Liver (tissue), 9 donors: ENCODE data around the gene ZMYND12. TPM values are rescaled to one million over a fixed set of nuclear protein-coding genes. Genes with fewer than 3 reads are reported as not detected.

ENCODE experiments used
- DNase-seq: peaks from one replicate; pipeline ENCODE4 v3.0.0-alpha.2; 2017; ENCODE audit warnings: low spot score
- H3K27ac ChIP-seq, 2 donors: one replicate each; pipeline ENCODE4 v1.7.0; 2013; ENCODE audit warnings: inconsistent platforms in 2 of 2, low read length in 2 of 2, control low read depth in 1 of 2, low read depth in 1 of 2, mild to moderate bottlenecking in 1 of 2
- H3K27me3 ChIP-seq, 4 donors: one replicate each; pipeline versions ENCODE4 v1.6.1 to v1.7.0; 2013; ENCODE audit warnings: low read length in 3 of 4, inconsistent platforms in 1 of 4, mild to moderate bottlenecking in 1 of 4, moderate library complexity in 1 of 4; ENCODE audit not compliant: control insufficient read depth in 4 of 4, insufficient read depth in 4 of 4
- H3K36me3 ChIP-seq, 4 donors: one replicate each; pipeline versions ENCODE4 v1.6.1 to v1.7.0; 2013; ENCODE audit warnings: low read length in 3 of 4, mild to moderate bottlenecking in 3 of 4, low read depth in 1 of 4, moderate library complexity in 1 of 4; ENCODE audit not compliant: control insufficient read depth in 4 of 4, insufficient read depth in 3 of 4
- H3K4me1 ChIP-seq, 4 donors: one replicate each; pipeline versions ENCODE4 v1.6.1 to v1.7.0; 2013; ENCODE audit warnings: low read length in 3 of 4, mild to moderate bottlenecking in 3 of 4, moderate library complexity in 1 of 4; ENCODE audit not compliant: control insufficient read depth in 4 of 4, insufficient read depth in 4 of 4
- H3K4me3 ChIP-seq, 3 donors: one replicate each; pipeline versions ENCODE4 v1.6.1 to v1.7.0; 2013; ENCODE audit warnings: low read length in 3 of 3, control low read depth in 1 of 3, low read depth in 1 of 3, mild to moderate bottlenecking in 1 of 3
- H3K9ac ChIP-seq, 2 donors: one replicate each; pipeline ENCODE4 v1.7.0; 2013; ENCODE audit warnings: low read length in 2 of 2, mild to moderate bottlenecking in 2 of 2, moderate library complexity in 2 of 2, control low read depth in 1 of 2, low read depth in 1 of 2
- H3K9me3 ChIP-seq, 4 donors: one replicate each; pipeline versions ENCODE4 v1.6.1 to v1.7.0; 2013; ENCODE audit warnings: low read length in 3 of 4; ENCODE audit not compliant: control insufficient read depth in 4 of 4
- ATF3 ChIP-seq: IDR thresholded peaks from 2 replicates; pipeline ENCODE4 v1.6.1; 2016; ENCODE audit warnings: antibody characterized with exemption
- EGR1 ChIP-seq, 2 donors: IDR thresholded peaks; 2 replicates each; pipeline ENCODE4 v1.6.1; 2016 to 2018; ENCODE audit warnings: antibody characterized with exemption in 2 of 2, low read depth in 2 of 2
- FOXA1 ChIP-seq: IDR thresholded peaks from 2 replicates; pipeline ENCODE4 v1.6.1; 2016; ENCODE audit warnings: antibody characterized with exemption
- FOXA2 ChIP-seq: IDR thresholded peaks from 2 replicates; pipeline ENCODE4 v1.6.1; 2016; ENCODE audit warnings: antibody characterized with exemption
- GABPA ChIP-seq, 2 donors: IDR thresholded peaks in 1 of 2; conservative IDR thresholded peaks in 1 of 2; 2 replicates each; pipeline ENCODE4 v1.6.1; 2016; ENCODE audit warnings: antibody characterized with exemption in 2 of 2, mild to moderate bottlenecking in 1 of 2, moderate library complexity in 1 of 2
- HNF4A ChIP-seq, 2 donors: conservative IDR thresholded peaks; 2 replicates each; pipeline ENCODE4 v1.6.1; 2016; ENCODE audit warnings: antibody characterized with exemption in 2 of 2, mild to moderate bottlenecking in 2 of 2
- HNF4G ChIP-seq: IDR thresholded peaks from 2 replicates; pipeline ENCODE4 v1.6.1; 2016; ENCODE audit warnings: antibody characterized with exemption
- JUND ChIP-seq, 2 donors: IDR thresholded peaks; 2 replicates each; pipeline ENCODE4 v1.6.1; 2016; ENCODE audit warnings: antibody characterized with exemption in 2 of 2
- MAX ChIP-seq: IDR thresholded peaks from 2 replicates; pipeline ENCODE4 v1.6.1; 2016; ENCODE audit warnings: antibody characterized with exemption
- NR2F2 ChIP-seq: IDR thresholded peaks from 2 replicates; pipeline ENCODE4 v1.6.1; 2016; ENCODE audit warnings: antibody characterized with exemption
- RAD21 ChIP-seq, 2 donors: IDR thresholded peaks; 2 replicates each; pipeline ENCODE4 v1.6.1; 2016; ENCODE audit warnings: antibody characterized with exemption in 2 of 2, mild to moderate bottlenecking in 2 of 2
- RXRA ChIP-seq, 2 donors: IDR thresholded peaks; 2 replicates each; pipeline ENCODE4 v1.6.1; 2017 to 2018; ENCODE audit warnings: antibody characterized with exemption in 2 of 2, mild to moderate bottlenecking in 1 of 2
- SP1 ChIP-seq: IDR thresholded peaks from 2 replicates; pipeline ENCODE4 v1.6.1; 2018; ENCODE audit warnings: antibody characterized with exemption, mild to moderate bottlenecking
- TAF1 ChIP-seq: conservative IDR thresholded peaks from 2 replicates; pipeline ENCODE4 v1.6.1; 2016; ENCODE audit warnings: antibody characterized with exemption, mild to moderate bottlenecking
- YY1 ChIP-seq: IDR thresholded peaks from 2 replicates; pipeline ENCODE4 v1.6.1; 2016; ENCODE audit warnings: antibody characterized with exemption, mild to moderate bottlenecking
- WGBS: extraction: QIAGEN DNeasy Blood & Tissue Kit; methylation state at CpG from one replicate; pipeline ENCODE4 v1.1.7; 2013; 5-methylcytosine and 5-hydroxymethylcytosine counted together
- polyA plus RNA-seq, 2 donors: library from polyadenylated mRNA; stranded (reverse) in 1 of 2; unstranded in 1 of 2; fragments of 200-250 nt in 1 of 2; fragments of >200 nt in 1 of 2; fragmentation: Nextera tagmentation in 1 of 2; extraction: Ambion mirVana in 1 of 2; gene quantifications; one replicate each; pipeline versions ENCODE4 v1.2.1 to v1.2.3, GENCODE V29; 2013 to 2015
- total RNA-seq, 2 donors: library from RNA; depleted of rRNA; stranded (reverse); fragments of >200 nt; gene quantifications; one replicate each; pipeline ENCODE4 v1.2.3, GENCODE V29; 2014
- TF ChIP-seq, protein P1 (sequence below): fragments of 150-350 bp; IDR thresholded peaks from 2 replicates; pipeline ENCODE4 v1.5.1; 2017; ENCODE audit warnings: improper control_type of control experiment, low read depth, low read length; ENCODE audit not compliant: missing input control
- TF ChIP-seq, protein P2 (sequence below): IDR thresholded peaks from 2 replicates; pipeline ENCODE4 v1.6.1; 2016; ENCODE audit warnings: antibody characterized with exemption
- TF ChIP-seq, protein P3 (sequence below): IDR thresholded peaks from 2 replicates; pipeline ENCODE4 v1.6.1; 2016; ENCODE audit warnings: antibody characterized with exemption, mild to moderate bottlenecking
- donor health status: healthy.
- donor health status: healthy.
- donor health status: healthy.
- donor health status: healthy.
- donor health status: healthy.

ZMYND12 gene
- total and polyA plus RNA-seq, 4 donors: 1.3 to 3.0 (median 2.0) TPM

DNA sequence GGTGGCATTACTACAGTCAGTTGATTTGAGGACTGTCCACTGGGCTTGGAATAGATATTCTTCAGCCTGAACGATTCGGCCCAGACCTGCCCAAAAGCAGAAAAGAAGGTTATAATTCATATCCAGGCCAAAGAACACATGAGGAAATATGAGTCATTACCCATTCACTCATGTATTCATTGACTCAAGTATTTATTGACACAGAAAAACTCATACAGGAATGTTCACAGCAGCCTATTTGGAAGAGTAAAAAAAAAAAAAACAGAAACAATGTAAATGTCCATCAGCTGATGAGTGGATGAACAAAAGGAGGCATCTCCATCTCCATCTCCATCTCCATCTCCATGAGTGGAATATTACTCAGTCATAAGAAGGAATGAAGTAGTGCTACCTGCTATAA lies 15.9 kb downstream of the ZMYND12 start:
- H3K4me1 ChIP-seq: no peaks in the 10 kb centered on the region
- no peaks in the 10 kb centered on the region for H3K9me3 ChIP-seq
- no peak overlapping the region for H3K9ac ChIP-seq
- no peaks in the 10 kb centered on the region for H3K27me3 ChIP-seq
- peaks cover 0 to 5% (median 2%) of the 10 kb centered on the region in 4 donors for H3K36me3 ChIP-seq
- DNase-seq: no peak
- TF ChIP-seq HNF4G (no peak), ATF3 (no peak), RXRA (IDR thresholded peaks at IDR 0.05) (no peak), NR2F2 (no peak), MAX (no peak), GABPA (IDR thresholded peaks at IDR 0.05 in 1 of 2, conservative IDR thresholded peaks at IDR 0.05 in 1 of 2) (no peak), SP1 (no peak), JUND (IDR thresholded peaks at IDR 0.05) (no peak), YY1 (no peak), RAD21 (IDR thresholded peaks at IDR 0.05) (no peak), FOXA2 (no peak), EGR1 (IDR thresholded peaks at IDR 0.05; ENCODE audit: low read depth in 2 of 2) (no peak), FOXA1 (no peak), TAF1 (no peak), HNF4A (conservative IDR thresholded peaks at IDR 0.05) (no peak)
- TF ChIP-seq, protein P1, sequence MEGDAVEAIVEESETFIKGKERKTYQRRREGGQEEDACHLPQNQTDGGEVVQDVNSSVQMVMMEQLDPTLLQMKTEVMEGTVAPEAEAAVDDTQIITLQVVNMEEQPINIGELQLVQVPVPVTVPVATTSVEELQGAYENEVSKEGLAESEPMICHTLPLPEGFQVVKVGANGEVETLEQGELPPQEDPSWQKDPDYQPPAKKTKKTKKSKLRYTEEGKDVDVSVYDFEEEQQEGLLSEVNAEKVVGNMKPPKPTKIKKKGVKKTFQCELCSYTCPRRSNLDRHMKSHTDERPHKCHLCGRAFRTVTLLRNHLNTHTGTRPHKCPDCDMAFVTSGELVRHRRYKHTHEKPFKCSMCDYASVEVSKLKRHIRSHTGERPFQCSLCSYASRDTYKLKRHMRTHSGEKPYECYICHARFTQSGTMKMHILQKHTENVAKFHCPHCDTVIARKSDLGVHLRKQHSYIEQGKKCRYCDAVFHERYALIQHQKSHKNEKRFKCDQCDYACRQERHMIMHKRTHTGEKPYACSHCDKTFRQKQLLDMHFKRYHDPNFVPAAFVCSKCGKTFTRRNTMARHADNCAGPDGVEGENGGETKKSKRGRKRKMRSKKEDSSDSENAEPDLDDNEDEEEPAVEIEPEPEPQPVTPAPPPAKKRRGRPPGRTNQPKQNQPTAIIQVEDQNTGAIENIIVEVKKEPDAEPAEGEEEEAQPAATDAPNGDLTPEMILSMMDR: no peak
- TF ChIP-seq, protein P2, sequence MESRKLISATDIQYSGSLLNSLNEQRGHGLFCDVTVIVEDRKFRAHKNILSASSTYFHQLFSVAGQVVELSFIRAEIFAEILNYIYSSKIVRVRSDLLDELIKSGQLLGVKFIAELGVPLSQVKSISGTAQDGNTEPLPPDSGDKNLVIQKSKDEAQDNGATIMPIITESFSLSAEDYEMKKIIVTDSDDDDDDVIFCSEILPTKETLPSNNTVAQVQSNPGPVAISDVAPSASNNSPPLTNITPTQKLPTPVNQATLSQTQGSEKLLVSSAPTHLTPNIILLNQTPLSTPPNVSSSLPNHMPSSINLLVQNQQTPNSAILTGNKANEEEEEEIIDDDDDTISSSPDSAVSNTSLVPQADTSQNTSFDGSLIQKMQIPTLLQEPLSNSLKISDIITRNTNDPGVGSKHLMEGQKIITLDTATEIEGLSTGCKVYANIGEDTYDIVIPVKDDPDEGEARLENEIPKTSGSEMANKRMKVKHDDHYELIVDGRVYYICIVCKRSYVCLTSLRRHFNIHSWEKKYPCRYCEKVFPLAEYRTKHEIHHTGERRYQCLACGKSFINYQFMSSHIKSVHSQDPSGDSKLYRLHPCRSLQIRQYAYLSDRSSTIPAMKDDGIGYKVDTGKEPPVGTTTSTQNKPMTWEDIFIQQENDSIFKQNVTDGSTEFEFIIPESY: no peak
- TF ChIP-seq, protein P3, sequence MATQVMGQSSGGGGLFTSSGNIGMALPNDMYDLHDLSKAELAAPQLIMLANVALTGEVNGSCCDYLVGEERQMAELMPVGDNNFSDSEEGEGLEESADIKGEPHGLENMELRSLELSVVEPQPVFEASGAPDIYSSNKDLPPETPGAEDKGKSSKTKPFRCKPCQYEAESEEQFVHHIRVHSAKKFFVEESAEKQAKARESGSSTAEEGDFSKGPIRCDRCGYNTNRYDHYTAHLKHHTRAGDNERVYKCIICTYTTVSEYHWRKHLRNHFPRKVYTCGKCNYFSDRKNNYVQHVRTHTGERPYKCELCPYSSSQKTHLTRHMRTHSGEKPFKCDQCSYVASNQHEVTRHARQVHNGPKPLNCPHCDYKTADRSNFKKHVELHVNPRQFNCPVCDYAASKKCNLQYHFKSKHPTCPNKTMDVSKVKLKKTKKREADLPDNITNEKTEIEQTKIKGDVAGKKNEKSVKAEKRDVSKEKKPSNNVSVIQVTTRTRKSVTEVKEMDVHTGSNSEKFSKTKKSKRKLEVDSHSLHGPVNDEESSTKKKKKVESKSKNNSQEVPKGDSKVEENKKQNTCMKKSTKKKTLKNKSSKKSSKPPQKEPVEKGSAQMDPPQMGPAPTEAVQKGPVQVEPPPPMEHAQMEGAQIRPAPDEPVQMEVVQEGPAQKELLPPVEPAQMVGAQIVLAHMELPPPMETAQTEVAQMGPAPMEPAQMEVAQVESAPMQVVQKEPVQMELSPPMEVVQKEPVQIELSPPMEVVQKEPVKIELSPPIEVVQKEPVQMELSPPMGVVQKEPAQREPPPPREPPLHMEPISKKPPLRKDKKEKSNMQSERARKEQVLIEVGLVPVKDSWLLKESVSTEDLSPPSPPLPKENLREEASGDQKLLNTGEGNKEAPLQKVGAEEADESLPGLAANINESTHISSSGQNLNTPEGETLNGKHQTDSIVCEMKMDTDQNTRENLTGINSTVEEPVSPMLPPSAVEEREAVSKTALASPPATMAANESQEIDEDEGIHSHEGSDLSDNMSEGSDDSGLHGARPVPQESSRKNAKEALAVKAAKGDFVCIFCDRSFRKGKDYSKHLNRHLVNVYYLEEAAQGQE: no peak
- WGBS: 85% methylated on average over 2 of the region's 2 CpGs
- H3K4me3 ChIP-seq: no peak overlapping the region
- no peak overlapping the region for H3K27ac ChIP-seq
